GM20000 (cell line): ENCODE measurements around the gene CYSTM1.

Experiments used
- DNase-seq: peaks from one replicate; pipeline ENCODE4 v3.0.0; 2012; ENCODE audit warnings: low spot score
- CTCF ChIP-seq: IDR thresholded peaks from 2 replicates; pipeline ENCODE4 v1.5.1; 2012; ENCODE audit warnings: mild to moderate bottlenecking, control low read depth; ENCODE audit errors: extremely low read depth, missing control alignments

CYSTM1 gene

GRCh38 chr5:140239461-140239860 lies 64.5 kb downstream of the CYSTM1 start:
- TF ChIP-seq CTCF, result no peak
- DNase-seq, result no peak

GRCh38 chr5:140239939-140240700 lies 65.1 kb downstream of the CYSTM1 start:
- DNase-seq, result peak; percentile 67
- peak; percentile 50 for TF ChIP-seq CTCF

- no peak for DNase-seq
- TF ChIP-seq CTCF, result no peak
Observed at GRCh38 chr5:140240987-140241706, 66.2 kb downstream of the CYSTM1 start.

GRCh38 chr5:140242099-140242498 lies 67.1 kb downstream of the CYSTM1 start:
- DNase-seq, result no peak

GRCh38 chr5:140242890-140243585 lies 68.0 kb downstream of the CYSTM1 start:
- no peak for DNase-seq
- no peak for TF ChIP-seq CTCF

More at GRCh38 chr5:140242099-140242498, 67.1 kb downstream of the CYSTM1 start:
- no peak for TF ChIP-seq CTCF

GRCh38 chr5:140243706-140244250 lies 68.8 kb downstream of the CYSTM1 start:
- no peak for TF ChIP-seq CTCF
- DNase-seq, result no peak
